Type B pancreatic cell (in vitro differentiated cells): Measurements from ENCODE around the gene RRAD. TPM values are rescaled to one million over a fixed set of nuclear protein-coding genes. Genes with fewer than 3 reads are reported as not detected.
"Not testable (repeated sequence)": the region's sequence is repeated elsewhere in the genome, so short reads cannot be mapped to it uniquely, and the experiment has no call there.

Source experiments
- DNase-seq: peaks from one replicate; pipeline ENCODE4 v3.0.0; 2021; ENCODE audit warnings: mixed read lengths; ENCODE audit not compliant: unreplicated experiment; ENCODE audit errors: extremely low spot score
- H3K27ac Mint-ChIP-seq: 2 replicates; pipeline ENCODE4 v1.8.0; 2021; ENCODE audit warnings: mild to moderate bottlenecking, mixed read lengths
- H3K27me3 Mint-ChIP-seq: 2 replicates; pipeline ENCODE4 v1.8.0; 2021; ENCODE audit warnings: mixed read lengths
- H3K36me3 Mint-ChIP-seq: 2 replicates; pipeline ENCODE4 v1.8.0; 2021; ENCODE audit warnings: mixed read lengths
- H3K4me1 Mint-ChIP-seq: one replicate; pipeline ENCODE4 v1.8.0; 2021; ENCODE audit warnings: mixed read lengths; ENCODE audit not compliant: unreplicated experiment
- H3K4me3 Mint-ChIP-seq: 2 replicates; pipeline ENCODE4 v1.8.0; 2021; ENCODE audit warnings: mild to moderate bottlenecking, mixed read lengths
- H3K9me3 Mint-ChIP-seq: 2 replicates; pipeline ENCODE4 v1.8.0; 2021; ENCODE audit warnings: mixed read lengths
- total RNA-seq: library from RNA; stranded (reverse); gene quantifications from 2 replicates; pipeline ENCODE4 v1.2.1, GENCODE V29; 2021; ENCODE audit warnings: low replicate concordance
- TF ChIP-seq, protein P1 (sequence below): fragments of 200-600 bp; sonication (generic); conservative IDR thresholded peaks from 2 replicates; pipeline ENCODE4 v1.5.0; 2021; ENCODE audit warnings: antibody characterized with exemption, mild to moderate bottlenecking

Gene RRAD
- total RNA-seq, 1 donor from 2014 or later = 1.3 TPM

GRCh38 chr16:66898933-66899309 is 26.4 kb downstream of the RRAD start:
- Mint-ChIP-seq H3K9me3 (no peaks in the 10 kb centered on the region), H3K4me1 (peaks cover 16% of the 10 kb centered on the region), H3K27me3 (no peaks in the 10 kb centered on the region), H3K27ac (peak overlapping the region; percentile 71), H3K4me3 (no peak overlapping the region), H3K36me3 (no peaks in the 10 kb centered on the region)
- no peak for DNase-seq
- TF ChIP-seq, protein P1, sequence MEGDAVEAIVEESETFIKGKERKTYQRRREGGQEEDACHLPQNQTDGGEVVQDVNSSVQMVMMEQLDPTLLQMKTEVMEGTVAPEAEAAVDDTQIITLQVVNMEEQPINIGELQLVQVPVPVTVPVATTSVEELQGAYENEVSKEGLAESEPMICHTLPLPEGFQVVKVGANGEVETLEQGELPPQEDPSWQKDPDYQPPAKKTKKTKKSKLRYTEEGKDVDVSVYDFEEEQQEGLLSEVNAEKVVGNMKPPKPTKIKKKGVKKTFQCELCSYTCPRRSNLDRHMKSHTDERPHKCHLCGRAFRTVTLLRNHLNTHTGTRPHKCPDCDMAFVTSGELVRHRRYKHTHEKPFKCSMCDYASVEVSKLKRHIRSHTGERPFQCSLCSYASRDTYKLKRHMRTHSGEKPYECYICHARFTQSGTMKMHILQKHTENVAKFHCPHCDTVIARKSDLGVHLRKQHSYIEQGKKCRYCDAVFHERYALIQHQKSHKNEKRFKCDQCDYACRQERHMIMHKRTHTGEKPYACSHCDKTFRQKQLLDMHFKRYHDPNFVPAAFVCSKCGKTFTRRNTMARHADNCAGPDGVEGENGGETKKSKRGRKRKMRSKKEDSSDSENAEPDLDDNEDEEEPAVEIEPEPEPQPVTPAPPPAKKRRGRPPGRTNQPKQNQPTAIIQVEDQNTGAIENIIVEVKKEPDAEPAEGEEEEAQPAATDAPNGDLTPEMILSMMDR = no peak

GRCh38 chr16:66898207-66898606 is 27.1 kb downstream of the RRAD start:
- H3K9me3 Mint-ChIP-seq = no peaks in the 10 kb centered on the region
- no peak overlapping the region for H3K4me3 Mint-ChIP-seq
- peaks cover 16% of the 10 kb centered on the region for H3K4me1 Mint-ChIP-seq
- no peaks in the 10 kb centered on the region for H3K27me3 Mint-ChIP-seq
- TF ChIP-seq, protein P1 = no peak
- no peak for DNase-seq
- H3K27ac Mint-ChIP-seq = peak overlapping the region; percentile 57
- no peaks in the 10 kb centered on the region for H3K36me3 Mint-ChIP-seq

- Mint-ChIP-seq H3K27ac (peak overlapping the region; percentile 87), H3K4me3 (peak overlapping the region; percentile 37), H3K4me1 (peaks cover 16% of the 10 kb centered on the region)
- H3K27me3 Mint-ChIP-seq, DNase-seq, H3K9me3 Mint-ChIP-seq, H3K36me3 Mint-ChIP-seq: not testable (repeated sequence)
These were observed 28.7 kb downstream of the RRAD start for GRCh38 chr16:66896682-66897081.

GRCh38 chr16:66895999-66896398 is 29.3 kb downstream of the RRAD start:
- H3K27me3 Mint-ChIP-seq = no peaks in the 10 kb centered on the region
- H3K4me1 Mint-ChIP-seq = peaks cover 16% of the 10 kb centered on the region
- H3K9me3 Mint-ChIP-seq = no peaks in the 10 kb centered on the region
- peaks cover 3% of the 10 kb centered on the region for H3K36me3 Mint-ChIP-seq
- TF ChIP-seq, protein P1 = no peak
- DNase-seq = no peak
- no peak overlapping the region for H3K4me3 Mint-ChIP-seq
- H3K27ac Mint-ChIP-seq = peak overlapping the region; percentile 87

DNA sequence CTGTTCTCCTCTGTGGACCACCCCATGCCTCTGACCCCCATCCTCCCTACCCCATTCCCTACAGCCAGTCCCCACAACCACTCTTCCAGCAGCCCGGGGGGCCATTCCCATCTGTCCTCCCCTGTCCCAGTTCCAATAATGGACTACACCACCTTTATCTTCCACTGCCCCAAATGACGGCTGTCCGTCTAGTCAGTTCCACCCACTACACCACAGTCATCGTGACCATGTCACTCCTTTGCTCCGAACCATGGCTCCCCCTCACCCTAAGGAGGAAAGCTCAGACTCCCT is 29.7 kb downstream of the RRAD start:
- Mint-ChIP-seq H3K36me3 (peaks cover 4% of the 10 kb centered on the region), H3K4me1 (peaks cover 16% of the 10 kb centered on the region), H3K4me3 (no peak overlapping the region), H3K27me3 (no peaks in the 10 kb centered on the region), H3K27ac (peak overlapping the region; percentile 87), H3K9me3 (no peaks in the 10 kb centered on the region)
- no peak for DNase-seq
- TF ChIP-seq, protein P1 = no peak

DNA sequence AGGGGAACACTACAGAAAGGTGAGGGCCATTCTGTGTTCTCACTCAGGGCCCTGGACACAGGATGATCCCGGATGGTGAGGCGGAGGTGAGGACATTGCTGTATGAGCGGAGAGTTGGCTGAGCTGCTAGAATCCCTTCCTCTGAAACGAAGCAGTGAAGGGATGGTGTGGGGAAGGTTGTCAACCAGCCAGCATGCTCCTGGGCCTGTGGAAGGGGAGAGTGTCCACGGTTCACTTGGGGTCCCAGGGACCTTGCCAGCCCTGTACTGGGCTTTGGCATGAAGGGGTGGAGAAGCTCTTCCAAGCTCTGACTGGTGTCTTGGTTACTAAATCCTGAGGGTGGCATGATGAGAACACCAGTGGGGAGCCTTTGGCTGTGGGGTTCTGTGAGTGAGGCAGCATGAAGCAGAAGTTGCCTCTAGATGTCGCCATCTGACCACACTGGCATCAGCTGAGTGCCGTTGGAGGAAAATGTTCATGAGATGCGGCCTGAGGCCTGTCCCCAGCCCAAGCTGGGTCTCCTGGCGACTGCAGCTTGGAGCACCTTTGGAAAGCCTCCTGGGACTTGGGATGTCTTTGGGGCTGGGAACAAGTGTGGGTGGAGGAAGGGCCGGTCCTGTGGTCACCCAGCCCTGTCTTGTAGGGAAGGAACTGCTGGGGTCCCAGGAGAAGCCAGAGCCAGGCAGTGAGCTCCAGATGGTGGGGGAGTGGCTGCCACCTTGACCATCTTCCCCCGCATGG is 30.2 kb downstream of the RRAD start:
- Mint-ChIP-seq H3K27ac (peak overlapping the region; percentile 69), H3K9me3 (no peaks in the 10 kb centered on the region), H3K36me3 (peaks cover 4% of the 10 kb centered on the region), H3K27me3 (no peaks in the 10 kb centered on the region), H3K4me1 (peaks cover 12% of the 10 kb centered on the region), H3K4me3 (no peak overlapping the region)
- TF ChIP-seq, protein P1 = peak; percentile 82
- DNase-seq = no peak
